Measurements from ENCODE around the gene HFM1. TPM values are rescaled to one million over a fixed set of nuclear protein-coding genes. Genes with fewer than 3 reads are reported as not detected.
A peak's percentile ranks its signal among the peaks of the same experiment; 100 is the strongest.

The HFM1 gene
- polyA plus RNA-seq, 1 of the 3 experiments (the other 2 are of a cell fraction), result 0.10 TPM

- no peaks in the 10 kb centered on the region for H3K79me2 ChIP-seq (ENCODE audit: insufficient read depth)
- TF ChIP-seq CTCF (IDR thresholded peaks at IDR 0.05) (peak; percentile 81), POLR2AphosphoS5 (IDR thresholded peaks at IDR 0.05; ENCODE audit: low read depth, low read length) (no peak), RXRA (IDR thresholded peaks at IDR 0.05; ENCODE audit: borderline replicate concordance, low read depth) (no peak), GABPA (IDR thresholded peaks at IDR 0.05; ENCODE audit: low read depth) (no peak), JUND (IDR thresholded peaks at IDR 0.05) (no peak), SMC3 (IDR thresholded peaks at IDR 0.05; ENCODE audit: low read depth, low read length) (peak; percentile 70), RAD21 (IDR thresholded peaks at IDR 0.05; ENCODE audit: low read length) (peak; percentile 86), IRF3 (IDR thresholded peaks at IDR 0.05; ENCODE audit: low read depth, low read length) (no peak)
- H3F3A ChIP-seq (replicated peaks; ENCODE audit: insufficient read depth), result no peaks in the 10 kb centered on the region
- no peak overlapping the region for H3K4me2 ChIP-seq
- CTCF ChIA-PET, result interaction anchor here (0.5 to 3.6 kb wide), 29 partner anchors 10 to 645 kb away, joined by 3 to 22 read pairs (median 3); partner anchors contain the start of genes CDC7 and HFM1
- WGBS (ENCODE audit: low lambda C conversion rate), result 58% methylated on average over 6 of the region's 6 CpGs
- no peaks in the 10 kb centered on the region for H3K27me3 ChIP-seq (ENCODE audit: insufficient read depth)
- peak overlapping the region in 1 of 2 experiments; percentile 26; a peak in 1 of 4 replicates for H3K4me3 ChIP-seq (ENCODE audit: low read depth in 2 of 2, low read length in 1 of 2)
- peak overlapping the region; percentile 38; the same call in 1 of the 2 replicates for H2AFZ ChIP-seq (ENCODE audit: low read depth)
- peak; percentile 69 for DNase-seq
- POLR2A ChIA-PET, result no interaction called here
- no peak overlapping the region for H3K9ac ChIP-seq
- no peaks in the 10 kb centered on the region for H3K9me2 ChIP-seq
- no peaks in the 10 kb centered on the region for H4K20me1 ChIP-seq (ENCODE audit: insufficient read depth)
- H3K9me3 ChIP-seq, result no peaks in the 10 kb centered on the region
- H3K27ac ChIP-seq (ENCODE audit: low read depth in 2 of 2, low read length in 1 of 2), result no peak overlapping the region
- no peaks in the 10 kb centered on the region for H3K4me1 ChIP-seq (ENCODE audit: control insufficient read depth in 1 of 2, insufficient read depth in 2 of 2, low read depth in 1 of 2, low read length in 1 of 2)
- no peaks in the 10 kb centered on the region for H3K36me3 ChIP-seq (replicated peaks in 1 of 2; ENCODE audit: control insufficient read depth in 1 of 2, insufficient read depth in 2 of 2, low read length in 1 of 2)
These were observed 121.8 kb downstream of the HFM1 start for GRCh38 chr1:91282695-91283420.

- Histone ChIP-seq H3K9me3 (no peaks in the 10 kb centered on the region), H4K20me1 (ENCODE audit: insufficient read depth) (no peaks in the 10 kb centered on the region), H3F3A (replicated peaks; ENCODE audit: insufficient read depth) (no peaks in the 10 kb centered on the region), H2AFZ (ENCODE audit: low read depth) (no peak overlapping the region), H3K27ac (ENCODE audit: low read depth in 2 of 2, low read length in 1 of 2) (no peak overlapping the region), H3K36me3 (replicated peaks in 1 of 2; ENCODE audit: control insufficient read depth in 1 of 2, insufficient read depth in 2 of 2, low read length in 1 of 2) (no peaks in the 10 kb centered on the region), H3K9ac (no peak overlapping the region), H3K4me2 (no peak overlapping the region), H3K9me2 (no peaks in the 10 kb centered on the region), H3K4me1 (ENCODE audit: control insufficient read depth in 1 of 2, insufficient read depth in 2 of 2, low read depth in 1 of 2, low read length in 1 of 2) (no peaks in the 10 kb centered on the region), H3K4me3 (ENCODE audit: low read depth in 2 of 2, low read length in 1 of 2) (no peak overlapping the region), H3K27me3 (ENCODE audit: insufficient read depth) (no peaks in the 10 kb centered on the region), H3K79me2 (ENCODE audit: insufficient read depth) (no peaks in the 10 kb centered on the region)
- DNase-seq, result no peak
- CTCF ChIA-PET, result interaction anchor here (1.1 to 3.6 kb wide), 3 partner anchors 9 to 123 kb away, joined by 3 to 22 read pairs (median 7); partner anchors contain the start of gene HFM1
- 51% methylated on average over 6 of the region's 6 CpGs for WGBS (ENCODE audit: low lambda C conversion rate)
- POLR2A ChIA-PET, result no interaction called here
- TF ChIP-seq MEF2A (IDR thresholded peaks at IDR 0.05; ENCODE audit: borderline replicate concordance, low read depth), result no peak
- no peak for TF ChIP-seq NFIC (IDR thresholded peaks at IDR 0.05; ENCODE audit: borderline replicate concordance)
- no peak for TF ChIP-seq PBX3 (IDR thresholded peaks at IDR 0.05)
- TF ChIP-seq RCOR1 (IDR thresholded peaks at IDR 0.05; ENCODE audit: low read length), result no peak
- TF ChIP-seq JUND (IDR thresholded peaks at IDR 0.05), result no peak
- no peak for TF ChIP-seq CTCF (IDR thresholded peaks at IDR 0.05)
- TF ChIP-seq RAD21 (IDR thresholded peaks at IDR 0.05; ENCODE audit: low read length), result no peak
- TF ChIP-seq NRF1 (IDR thresholded peaks at IDR 0.05; ENCODE audit: low read depth, low read length), result no peak
- TF ChIP-seq GABPA (IDR thresholded peaks at IDR 0.05; ENCODE audit: low read depth), result no peak
- TF ChIP-seq TCF12 (IDR thresholded peaks at IDR 0.05), result no peak
- no peak for TF ChIP-seq GATA2 (CRISPR knock-in tag; IDR thresholded peaks at IDR 0.05)
- no peak for TF ChIP-seq USF2 (IDR thresholded peaks at IDR 0.05; ENCODE audit: borderline replicate concordance, low read depth, low read length)
- no peak for TF ChIP-seq TAF1 (IDR thresholded peaks at IDR 0.05; ENCODE audit: borderline replicate concordance, low read depth, low read length)
These were observed 122.9 kb downstream of the HFM1 start for GRCh38 chr1:91281782-91282181.
